A673 (cell line): Measurements from ENCODE around the gene ZNF768.

Experiments used
- CTCF ChIP-seq: fragments of 300-800, 200-600 bp; sonication (generic); conservative IDR thresholded peaks from 2 replicates; pipeline ENCODE4 v1.5.1; 2017; ENCODE audit warnings: low read depth, mild to moderate bottlenecking, antibody characterized with exemption, low read length, moderate library complexity, mixed read lengths
- EZH2 ChIP-seq: fragments of 200-600 bp; sonication (generic); IDR thresholded peaks from 2 replicates; pipeline ENCODE4 v1.6.1; 2017; ENCODE audit warnings: borderline replicate concordance, low read depth, mild to moderate bottlenecking, mixed read lengths, antibody characterized with exemption, low read length; ENCODE audit not compliant: poor library complexity, severe bottlenecking

- TF ChIP-seq CTCF (no peak), EZH2 (no peak)
These were observed 2.6 kb upstream of the ZNF768 start for GRCh38 chr16:30528799-30529457.
